Stimulated activated CD8-positive, alpha-beta memory T cell treated with anti-CD3 and anti-CD28 coated beads, Interleukin-4, amount 100 ng/mL, for 48 hours (primary cell): Measurements from ENCODE around the gene MSRB1.
"Not testable (repeated sequence)": the region's sequence is repeated elsewhere in the genome, so short reads cannot be mapped to it uniquely, and the experiment has no call there.

ENCODE experiments used
- DNase-seq: peaks from one replicate; pipeline ENCODE4 v3.0.0-alpha.2; 2020

Gene MSRB1

DNA sequence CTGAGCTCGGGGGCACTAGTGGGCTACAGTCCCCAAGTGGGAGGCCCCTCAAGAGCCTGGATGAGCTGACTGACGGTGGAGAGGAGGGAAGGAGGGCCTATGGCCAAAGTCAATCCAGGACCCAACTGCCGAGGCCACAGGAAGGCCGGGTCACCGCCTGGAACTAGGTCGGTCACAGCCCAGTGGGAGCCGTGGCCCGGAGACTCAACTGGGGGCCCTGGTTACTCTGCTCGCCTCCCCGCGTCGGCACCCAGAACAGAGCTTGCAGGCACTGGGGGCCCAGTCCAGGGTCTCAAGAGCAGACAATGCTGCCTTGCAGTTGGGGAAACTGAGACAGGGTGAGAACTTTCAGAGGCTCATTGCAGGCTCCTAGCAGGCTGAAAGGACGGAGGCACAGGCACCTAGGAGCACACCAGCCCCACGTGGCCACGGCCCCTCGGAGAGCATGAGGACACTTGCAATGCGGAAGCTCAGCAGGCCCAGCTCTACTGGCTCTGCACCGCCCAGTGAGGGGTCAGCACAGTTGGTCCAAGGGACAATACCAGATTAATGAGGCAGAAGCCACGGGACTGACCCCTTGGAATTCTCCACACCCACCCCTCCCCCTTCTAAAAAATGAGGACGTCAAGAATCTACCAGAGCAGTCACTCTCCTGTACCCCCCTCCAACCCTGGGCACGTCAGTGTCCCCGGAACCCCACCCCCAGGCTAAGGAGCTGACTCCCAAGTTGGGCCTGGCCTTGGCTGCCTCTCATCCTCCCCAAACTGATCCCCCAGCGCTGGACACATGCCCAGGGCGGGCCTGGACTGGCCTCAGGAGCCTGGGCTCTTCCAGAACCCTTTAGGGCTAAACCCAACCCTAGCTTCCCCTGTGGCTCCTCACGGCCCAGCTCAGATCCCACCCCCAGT, 27.0 kb downstream of the MSRB1 start:
- DNase-seq = no peak

DNA sequence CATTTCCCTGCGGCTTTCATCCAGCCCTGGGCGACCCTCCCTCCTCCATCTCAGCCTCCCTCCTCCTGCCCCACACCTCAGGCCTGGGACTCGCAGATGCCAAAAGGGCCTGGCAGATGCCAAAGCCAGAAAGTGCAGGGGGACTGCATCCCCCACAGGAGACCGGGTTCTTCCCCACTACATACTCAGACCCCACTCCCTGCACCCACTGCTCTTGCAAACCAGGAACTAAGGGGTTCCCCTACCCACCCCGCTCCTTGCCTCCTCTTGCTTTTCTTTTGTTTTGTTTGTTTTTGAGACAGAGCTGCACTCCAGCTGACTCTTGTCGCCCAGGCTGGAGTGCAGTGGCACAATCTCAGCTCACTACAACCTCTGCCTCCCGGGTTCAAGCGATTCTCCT, 28.0 kb downstream of the MSRB1 start:
- DNase-seq = no peak

DNA sequence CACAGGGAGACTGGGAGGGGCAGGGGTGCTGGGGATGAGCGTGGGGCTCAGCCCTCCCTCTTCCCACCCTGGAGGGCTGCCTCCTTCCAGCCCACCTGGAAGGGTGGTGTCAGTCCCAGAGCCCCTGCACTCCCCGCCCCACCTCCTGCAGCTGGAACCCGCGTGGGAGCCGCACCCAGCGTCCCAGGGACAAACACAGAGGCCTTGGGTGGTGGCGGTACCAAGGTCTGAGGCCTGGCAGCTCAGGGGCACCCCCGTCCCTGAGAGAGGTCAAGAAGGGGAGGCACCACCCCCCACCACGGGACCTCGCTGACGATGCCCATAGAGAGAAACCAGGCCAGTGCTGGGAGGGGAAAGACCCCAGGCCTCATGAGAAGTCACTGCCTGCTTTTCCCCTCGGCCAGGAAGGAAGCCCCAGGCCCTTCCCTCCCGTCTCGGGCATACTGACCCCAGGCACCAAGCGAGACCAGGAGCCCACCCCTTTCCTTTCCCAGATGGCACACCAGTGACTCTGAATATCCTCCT, 28.9 kb downstream of the MSRB1 start:
- no peak for DNase-seq

DNA sequence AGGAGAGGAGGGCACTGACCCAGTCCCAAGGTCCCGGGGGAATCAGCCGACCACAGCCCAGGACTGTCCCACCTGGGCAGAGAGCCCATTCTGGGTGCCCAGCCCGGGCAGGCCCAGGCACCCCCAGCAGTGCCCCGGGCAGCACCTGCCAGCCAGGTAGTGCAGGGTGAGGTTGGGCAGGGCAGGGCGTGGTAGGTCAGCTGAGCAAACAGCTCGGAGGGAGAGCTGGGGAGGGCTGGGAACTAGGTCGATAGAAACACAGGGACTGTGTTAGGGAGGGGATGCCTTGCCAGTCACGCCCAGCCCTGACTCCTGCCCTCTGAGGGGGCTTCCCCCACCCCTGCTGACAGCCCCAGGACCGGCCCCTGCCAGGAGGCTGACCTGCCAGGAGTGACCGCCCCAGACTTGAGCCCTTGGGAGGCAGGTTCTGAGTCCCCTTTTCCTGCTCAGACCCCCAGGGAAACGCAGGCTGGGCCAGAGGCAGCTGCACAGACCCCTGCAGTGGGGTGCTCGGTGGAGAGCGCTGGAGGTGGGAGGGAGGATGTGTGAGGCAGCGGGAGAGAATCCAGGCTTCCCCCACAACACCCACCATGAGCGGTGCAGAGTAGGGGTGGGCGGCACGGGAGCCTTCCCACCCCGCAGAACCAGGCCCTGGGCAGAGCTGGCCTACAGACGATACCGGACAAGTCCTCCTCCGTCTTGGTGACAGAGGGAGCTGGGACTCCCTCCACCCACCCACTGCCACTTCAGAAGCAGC, 29.5 kb downstream of the MSRB1 start:
- DNase-seq = no peak

DNA sequence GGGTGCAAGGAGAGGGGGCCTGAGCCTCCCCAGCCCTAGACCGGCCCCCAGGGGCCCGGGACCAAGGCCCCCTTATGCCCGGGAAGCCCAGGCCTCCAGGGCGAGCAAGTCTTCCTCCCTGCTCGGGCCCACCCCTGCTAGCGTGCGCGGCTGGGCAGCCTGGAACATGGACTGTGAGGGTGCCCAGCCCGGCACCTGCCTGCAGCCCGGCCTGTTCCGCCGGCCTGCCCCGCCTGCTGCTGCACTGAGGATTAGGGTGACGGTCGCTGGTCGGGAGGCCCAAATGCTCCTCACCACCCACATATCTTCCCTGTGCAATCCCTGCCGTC, 30.8 kb downstream of the MSRB1 start:
- no peak for DNase-seq

DNA sequence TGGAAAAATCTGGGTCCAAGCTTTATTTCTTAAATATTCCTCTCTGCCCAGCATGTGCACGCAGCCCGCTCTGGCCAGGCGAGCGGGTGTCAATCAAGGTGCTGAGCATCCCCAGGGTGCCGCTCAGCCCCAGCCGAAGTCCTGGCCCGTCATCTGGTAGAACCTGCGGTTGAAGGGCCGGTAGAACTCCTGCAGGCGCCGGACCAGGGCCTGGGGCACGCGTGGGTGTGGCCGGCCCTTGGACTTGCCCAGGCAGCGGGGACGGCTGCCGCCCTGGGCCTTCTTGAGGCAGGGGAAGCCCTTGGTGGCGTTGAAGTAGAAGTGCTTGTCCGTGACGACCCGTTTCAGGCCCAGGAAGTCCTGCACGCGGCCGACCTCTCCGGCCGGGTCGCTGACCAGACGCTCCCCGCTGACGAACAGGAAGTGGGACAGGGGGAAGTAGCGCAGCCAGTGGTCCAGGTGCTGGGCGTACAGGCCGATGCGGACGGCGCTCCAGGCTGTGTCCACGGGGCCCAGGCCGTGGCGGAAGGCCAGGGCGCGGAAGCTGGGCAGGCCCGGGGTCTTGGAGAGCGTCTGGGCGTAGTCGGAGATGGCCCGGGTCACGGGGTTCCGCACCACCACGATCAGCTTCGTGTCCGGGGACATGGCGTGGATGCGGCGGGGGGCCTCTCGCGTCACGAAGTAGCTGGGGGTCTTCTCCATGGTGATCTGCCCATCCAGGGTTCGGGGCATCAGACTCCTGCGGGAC, 31.4 kb downstream of the MSRB1 start:
- DNase-seq = no peak

DNA sequence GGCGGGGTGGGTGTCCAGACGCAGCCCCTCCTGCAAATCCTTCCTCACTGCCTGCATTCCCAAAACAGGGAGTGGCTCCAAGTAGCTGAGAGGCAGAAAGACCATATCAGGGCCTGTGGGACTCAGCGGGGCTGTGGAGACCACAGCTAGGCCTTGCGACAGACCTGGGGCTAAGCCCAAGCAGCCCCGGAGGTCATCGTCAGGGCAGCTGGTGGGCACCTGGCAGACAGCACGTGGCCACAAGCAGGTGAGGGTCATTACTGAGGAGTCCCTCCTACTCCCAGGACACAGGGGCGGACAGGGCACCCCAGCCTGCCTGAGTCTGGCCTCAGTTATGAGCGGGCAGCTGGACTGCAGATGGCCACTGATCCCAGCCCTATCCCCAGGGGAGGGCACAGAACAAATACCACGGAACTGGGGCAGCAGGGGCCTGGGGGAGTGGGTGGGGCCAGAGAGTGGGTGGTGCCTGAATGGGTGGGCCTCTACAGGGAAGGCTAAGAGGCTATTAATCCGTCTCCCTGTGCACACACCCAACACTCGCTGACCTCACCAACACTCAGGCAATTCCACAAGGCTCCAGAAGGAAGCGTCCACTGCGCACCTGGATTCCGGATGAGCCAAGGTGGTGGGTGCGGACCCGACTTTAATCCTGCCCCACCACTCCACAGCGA, 33.3 kb downstream of the MSRB1 start:
- no peak for DNase-seq

DNA sequence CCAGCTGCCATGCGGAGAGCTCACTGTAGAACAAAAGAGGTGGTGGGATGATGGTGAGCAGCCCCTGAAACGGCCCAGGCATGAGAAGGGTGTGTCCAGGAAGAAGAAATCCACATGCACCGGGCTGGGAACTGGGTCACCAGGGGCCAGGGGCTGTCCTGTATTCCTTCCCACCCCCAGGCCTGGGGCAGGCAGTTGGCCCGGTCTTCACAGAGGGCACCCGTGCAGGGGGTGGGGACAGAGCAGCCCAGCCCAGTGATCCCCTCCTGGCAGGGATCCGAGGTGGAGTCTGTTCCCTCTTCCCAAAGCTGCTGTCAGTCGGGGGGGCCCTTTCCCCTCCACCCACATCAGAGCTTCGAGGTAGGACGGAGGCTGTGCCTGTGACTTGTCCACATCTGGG, 34.0 kb downstream of the MSRB1 start:
- no peak for DNase-seq

DNA sequence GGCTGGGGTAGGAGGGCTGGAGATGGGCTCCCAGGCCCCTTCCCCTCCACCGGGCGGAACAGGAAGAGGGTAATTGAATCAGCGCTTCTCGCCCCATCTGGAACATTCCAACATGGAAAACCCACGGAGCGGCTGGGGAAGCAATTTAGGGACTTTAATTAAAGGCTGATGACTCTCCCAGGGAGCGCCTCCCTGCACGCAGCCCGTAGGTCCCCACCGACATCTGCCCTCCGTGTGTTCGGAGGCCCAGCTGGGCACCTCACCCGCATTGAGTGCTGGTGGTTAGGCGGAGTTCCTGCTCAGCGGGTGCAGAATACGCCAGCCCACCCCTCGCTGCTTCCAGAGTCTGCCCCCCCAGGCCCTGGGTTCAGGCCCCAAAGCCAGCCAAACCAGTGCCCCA, 34.8 kb downstream of the MSRB1 start:
- no peak for DNase-seq

DNA sequence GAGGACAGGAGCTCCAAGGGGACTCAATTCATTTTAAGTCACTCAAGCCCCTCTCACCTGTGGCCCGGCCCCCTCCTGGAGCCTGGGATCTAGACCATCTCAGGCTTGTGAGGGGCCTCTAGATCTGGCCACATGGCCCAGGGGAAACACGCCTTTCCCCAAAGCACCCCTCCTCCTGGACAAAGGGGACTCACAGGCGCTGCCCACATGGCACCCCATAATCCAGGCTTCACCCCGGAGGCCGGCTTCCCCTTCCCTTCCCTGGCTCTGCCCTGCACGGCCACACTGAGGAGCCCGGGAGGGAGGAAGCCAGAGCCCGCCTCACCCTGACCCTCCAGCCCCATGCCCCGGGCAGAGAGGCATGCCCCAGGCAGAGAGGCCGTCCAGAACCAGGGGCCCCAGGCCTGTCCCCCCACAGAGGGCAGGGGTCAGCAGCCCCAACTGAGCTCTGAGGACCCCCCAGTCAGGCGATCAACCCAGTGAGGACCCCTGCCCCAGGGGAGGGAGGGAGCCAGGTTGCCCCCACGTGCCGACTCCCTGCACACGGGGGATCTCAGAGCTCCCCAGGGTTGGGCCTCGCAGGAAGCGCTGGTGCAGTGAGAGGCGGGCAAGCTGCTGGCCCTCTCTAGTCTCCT, 35.7 kb downstream of the MSRB1 start:
- DNase-seq = no peak

DNA sequence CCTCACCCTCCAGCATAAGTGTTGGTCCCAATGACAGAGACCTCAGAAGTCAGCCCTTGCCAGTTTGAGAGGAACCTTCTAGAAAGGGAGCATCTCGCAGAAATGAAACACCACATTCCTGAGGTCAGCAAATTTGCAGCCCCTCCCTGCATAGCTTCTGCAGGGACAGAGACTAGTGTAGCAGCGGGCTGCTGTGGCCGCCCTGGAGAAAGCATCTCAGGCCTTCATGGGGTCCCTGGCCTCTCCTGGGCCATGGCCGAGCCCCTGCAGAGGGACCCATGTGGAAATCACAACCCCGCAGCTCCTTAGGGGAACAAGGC, 36.2 kb downstream of the MSRB1 start:
- DNase-seq = no peak

DNA sequence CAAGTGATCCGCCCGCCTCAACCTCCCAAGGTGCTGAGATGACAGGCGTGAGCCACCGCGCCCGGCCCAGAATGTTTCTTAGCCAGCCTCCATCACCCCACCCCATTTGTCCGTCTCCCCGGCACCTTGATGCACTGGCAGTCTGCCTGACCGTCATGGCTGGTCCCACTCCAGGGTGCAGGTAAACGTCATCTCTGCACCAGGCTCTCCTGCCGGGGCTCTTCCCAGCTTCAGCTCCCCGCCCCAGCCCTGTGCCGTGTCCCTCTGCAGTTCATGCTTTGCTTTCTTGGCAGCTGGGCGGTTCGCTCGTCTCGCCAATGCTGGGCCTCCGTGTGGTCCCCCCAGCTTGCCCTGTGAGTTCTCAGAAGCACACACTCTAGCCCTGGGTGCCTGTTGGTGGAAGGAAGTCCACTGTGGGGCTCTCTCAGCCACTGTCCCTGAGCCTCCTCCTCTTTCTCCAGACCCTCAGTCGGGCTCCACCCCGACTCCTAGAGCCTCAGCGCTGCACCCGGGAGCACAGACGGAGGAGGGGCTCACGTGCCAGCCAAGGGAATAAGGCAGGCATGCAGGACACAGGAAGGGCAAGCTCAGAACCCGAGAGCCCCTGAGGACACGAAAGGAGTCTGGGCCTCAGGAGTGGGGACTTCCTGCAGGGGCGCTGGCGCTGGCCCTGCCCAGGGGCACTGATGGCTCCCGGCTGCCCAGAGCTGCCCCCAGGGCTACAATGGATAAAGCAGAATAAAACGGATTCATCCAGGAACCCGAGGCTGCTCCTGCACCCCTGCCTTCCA, 36.7 kb downstream of the MSRB1 start:
- no peak for DNase-seq

DNA sequence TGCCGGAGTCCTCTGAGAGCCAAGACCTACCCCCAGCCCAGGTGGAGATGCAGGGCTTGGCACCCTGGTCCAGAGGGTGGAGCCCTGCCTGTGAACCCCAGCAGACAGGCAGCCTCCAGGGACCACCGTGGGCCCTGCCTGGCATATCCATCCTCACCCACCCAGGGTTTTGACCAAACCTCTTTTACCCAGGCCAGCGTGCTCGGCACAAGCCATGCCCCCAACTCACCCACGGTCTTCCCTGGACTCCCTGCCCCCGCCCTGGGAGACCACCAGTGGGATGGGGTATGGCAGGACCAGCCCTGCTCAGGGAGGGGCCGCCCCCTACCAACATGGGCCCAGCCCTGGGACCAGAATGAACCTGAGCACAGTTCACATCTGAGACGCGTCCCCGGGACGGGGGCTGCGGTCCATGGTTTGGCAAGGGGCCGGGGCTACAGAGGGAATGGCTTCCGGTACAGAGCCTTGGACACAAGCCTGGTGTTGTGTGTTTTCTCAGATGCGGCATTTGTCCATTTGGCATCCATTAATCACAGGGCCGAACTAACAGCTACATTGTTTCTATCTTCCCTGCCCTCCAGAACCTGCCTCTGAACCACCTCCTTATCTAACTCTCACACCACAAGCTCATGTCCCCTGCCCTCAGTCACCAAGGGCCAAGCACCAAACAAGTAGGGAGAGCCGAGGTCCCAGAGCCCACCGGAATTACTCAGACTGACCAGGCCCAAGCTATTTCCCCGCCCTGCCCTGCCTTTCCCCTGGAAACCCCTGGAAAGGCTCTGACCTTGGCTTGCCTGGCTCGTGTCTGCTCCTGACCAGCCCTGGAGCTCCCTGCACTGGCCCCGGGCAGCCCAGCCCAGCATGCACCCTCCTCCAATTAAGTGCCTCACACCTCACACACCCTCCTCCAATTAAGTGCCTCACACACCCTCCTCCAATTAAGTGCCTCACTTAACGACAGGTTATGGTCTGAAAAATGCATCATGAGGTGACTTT, 38.9 kb downstream of the MSRB1 start:
- DNase-seq = no peak

DNA sequence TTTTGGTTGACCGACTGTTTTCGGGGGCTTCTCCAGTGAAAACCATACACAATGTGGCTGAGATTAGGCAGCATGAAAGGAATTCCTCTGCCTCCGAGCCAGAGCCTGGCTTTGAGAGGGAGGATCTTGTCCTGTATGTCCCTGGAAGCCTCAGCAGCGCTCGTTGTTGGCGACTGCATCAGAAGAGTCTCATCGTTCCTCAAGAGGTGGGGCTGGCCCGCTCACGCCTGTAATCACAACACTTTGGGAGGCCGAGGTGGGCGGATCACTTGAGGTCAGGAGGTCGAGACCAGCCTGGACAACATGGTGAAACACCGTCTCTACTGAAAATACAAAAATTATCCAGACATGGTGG, 39.8 kb downstream of the MSRB1 start:
- DNase-seq = no peak

DNA sequence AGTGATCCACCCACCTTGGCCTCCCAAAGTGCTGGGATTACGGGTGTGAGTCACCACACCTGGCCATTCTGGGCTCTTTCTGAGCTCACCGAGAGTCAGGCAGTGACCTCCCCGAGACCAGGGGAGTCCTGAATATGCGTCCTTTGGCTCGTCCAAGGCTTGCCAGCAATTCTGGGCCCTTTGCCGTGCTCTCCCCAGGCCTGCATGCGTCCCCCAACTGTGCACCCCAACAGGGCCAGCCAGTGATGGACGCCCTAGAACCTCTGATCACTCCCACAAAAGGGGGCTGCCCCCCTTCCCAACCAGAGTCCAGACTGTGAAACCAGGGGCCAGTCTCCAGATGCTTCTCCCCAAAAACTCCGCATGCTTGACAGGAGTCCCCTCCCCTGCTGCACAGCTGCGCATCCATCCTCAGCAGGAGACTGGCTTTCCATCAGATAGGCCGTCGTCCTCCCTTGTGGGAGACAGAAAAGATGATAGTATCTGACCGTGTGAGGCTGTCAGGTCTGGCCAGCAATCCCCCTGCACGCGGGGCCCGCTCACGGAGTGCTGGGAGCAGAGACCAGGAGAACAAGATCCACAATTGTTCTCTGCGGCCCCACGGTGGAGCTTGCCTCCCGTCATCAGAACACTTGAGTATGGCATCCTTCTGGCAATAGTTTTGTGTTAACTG, 40.3 kb downstream of the MSRB1 start:
- no peak for DNase-seq

DNA sequence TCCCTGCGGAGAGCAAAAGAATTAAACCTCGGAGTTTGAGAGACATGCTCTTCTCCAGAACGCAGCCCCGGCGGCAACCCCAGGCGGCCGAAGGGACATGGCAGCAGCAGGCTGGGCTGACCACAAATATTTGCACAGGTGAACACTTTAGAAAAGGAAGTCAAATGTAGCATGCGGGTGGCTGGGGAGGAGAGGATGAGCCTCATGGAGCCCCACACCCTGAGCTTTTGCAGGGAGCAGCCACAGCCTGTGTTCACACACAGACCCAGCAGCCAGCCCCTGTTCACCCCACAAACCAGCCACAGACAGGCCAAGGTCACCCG, 42.6 kb downstream of the MSRB1 start:
- no peak for DNase-seq

DNA sequence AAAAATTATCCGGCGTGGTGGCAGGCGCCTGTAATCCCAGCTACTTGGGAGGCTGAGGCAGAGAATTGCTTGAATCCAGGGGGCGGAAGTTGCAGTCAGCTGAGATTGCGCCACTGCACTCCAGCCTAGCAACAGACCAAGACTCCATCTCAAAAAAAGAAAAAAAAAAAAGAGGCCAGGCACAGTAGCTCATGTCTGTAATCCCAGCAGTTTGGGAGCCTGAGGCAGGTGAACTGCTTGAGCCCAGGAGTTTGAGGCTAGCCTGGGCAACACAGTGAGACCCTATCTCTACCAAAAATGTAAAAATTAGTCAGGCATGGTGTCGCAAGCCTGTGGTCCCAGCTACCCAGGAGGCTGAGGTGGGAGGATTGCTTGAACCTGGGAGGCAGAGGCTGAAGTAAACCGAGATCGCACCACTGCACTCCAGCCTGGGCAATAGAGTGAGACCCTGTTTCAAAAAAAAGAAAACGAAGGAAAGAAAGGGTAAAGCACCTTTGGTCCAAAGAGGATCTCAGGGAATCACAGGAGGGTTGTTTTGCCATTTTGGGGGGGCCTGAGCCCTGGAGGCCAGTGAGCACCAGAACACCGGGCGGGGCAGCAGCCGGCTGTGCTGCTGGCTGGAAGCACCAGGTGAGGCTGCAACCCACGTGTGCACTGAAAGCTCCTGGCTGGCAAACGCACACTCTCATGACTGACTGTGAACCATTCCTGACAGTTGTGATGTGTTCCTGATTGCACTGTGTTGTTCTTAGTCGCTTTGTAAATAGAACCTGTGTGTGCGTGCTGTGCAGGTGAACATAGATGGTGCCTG, 43.2 kb downstream of the MSRB1 start:
- DNase-seq = no peak

DNA sequence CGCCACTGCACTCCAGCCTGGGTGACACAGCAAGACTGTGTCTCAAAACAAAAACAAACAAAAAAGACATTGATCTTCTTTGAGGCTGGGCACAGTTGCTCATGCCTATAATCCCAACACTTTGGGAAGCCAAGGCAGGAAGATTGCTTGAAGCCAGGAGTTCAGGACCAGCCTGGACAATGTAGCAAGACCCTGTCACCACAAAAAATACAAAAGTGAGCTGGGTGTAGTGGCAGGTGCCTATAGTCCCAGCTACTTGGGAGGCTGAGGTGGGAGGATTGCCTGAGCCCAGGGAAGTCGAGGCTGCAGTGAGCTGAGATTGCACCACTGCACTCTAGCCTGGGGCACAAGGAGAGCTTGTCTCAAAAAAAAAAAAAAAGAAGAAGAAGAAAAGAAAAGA, 45.3 kb downstream of the MSRB1 start:
- not testable (repeated sequence) for DNase-seq
